Mucosa of descending colon (tissue), 3 donors: ENCODE results near the gene ABCC6. TPM values are rescaled to one million over a fixed set of nuclear protein-coding genes. Genes with fewer than 3 reads are reported as not detected.

Source experiments
- ATAC-seq: fragments of 200-7000 bp; cut with Tn5 transposase; one replicate; pipeline ENCODE4 v1.9.1; 2020; ENCODE audit warnings: mild to moderate bottlenecking, moderate library complexity
- DNase-seq, 3 donors: peaks; one replicate each; pipeline ENCODE4 v3.0.0-alpha.2; 2020
- H3K36me3 ChIP-seq: fragments of 200-600 bp; one replicate; pipeline ENCODE4 v1.8.0; 2021; ENCODE audit warnings: low read depth, mild to moderate bottlenecking
- H3K4me1 ChIP-seq: fragments of 200-600 bp; one replicate; pipeline ENCODE4 v1.8.0; 2021; ENCODE audit warnings: low read depth, mild to moderate bottlenecking
- H3K4me3 ChIP-seq: fragments of 200-600 bp; one replicate; pipeline ENCODE4 v1.8.0; 2021; ENCODE audit warnings: mild to moderate bottlenecking
- H3K9me3 ChIP-seq: fragments of 200-600 bp; one replicate; pipeline ENCODE4 v1.8.0; 2021; ENCODE audit warnings: mild to moderate bottlenecking
- intact Hi-C, 2 donors: fragments of 100-400 bp; cut with DNase I in 1 of 2; cut with micrococcal nuclease in 1 of 2; formaldehyde crosslinking; loops; one replicate each; pipeline versions ENCODE4 v1.11.0 to v1.11.1; 2022; cut with DNase I, micrococcal nuclease
- total RNA-seq, 3 donors: library from RNA; stranded (reverse); fragmentation: NEBNext Ultra II Directional in 2 of 3; extraction: Animal tissue kit (Norgen Biotek cat#: 25700) in 2 of 3; gene quantifications; one replicate each; pipeline versions ENCODE4 v1.2.1 to v1.2.4, GENCODE V29; 2021 to 2023
- TF ChIP-seq, protein P1 (sequence below): fragments of 200-600 bp; IDR thresholded peaks from one replicate; pipeline ENCODE4 v1.8.0; 2022; ENCODE audit warnings: antibody characterized with exemption, mild to moderate bottlenecking
- donor health status: DM: no; HTN: no; CAD: no; lungs with moderate emphysema.
- donor health status: DM: no; HTN: no; CAD: no.
- donor health status: DM: no; HTN: yes; CAD: no.

Gene ABCC6
- total RNA-seq, 3 donors from 2014 or later, result 12.2 to 34.3 (median 26.4) TPM

DNA sequence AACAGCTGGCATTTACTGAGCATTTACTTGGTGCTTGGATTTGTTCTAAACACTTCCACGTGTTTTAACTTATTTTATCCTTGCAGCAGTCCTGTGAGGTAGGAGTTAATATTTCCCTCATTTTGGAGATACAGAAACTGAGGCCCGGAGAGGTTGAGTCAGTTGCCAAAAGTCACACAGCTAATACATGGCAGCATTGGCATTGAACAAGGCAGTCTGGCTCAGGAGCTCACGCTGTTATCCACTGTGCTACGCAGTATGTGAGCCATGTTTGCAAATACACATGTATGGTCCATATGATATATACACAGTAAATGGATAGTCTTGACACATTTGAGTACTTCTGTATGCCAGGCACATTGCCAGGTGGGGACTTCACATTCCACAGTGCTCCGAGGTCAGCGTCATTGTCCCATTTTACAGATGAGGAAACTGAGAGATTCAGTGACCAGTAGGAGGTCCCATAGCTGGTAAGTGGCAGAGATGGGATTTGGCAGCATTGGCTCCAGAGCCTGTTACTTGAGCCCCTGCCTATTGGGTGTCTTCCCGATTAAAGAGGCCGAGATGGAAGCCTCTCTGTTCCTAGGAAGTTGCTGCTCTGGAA lies 110.7 kb downstream of the ABCC6 start:
- no peak for ATAC-seq

DNA sequence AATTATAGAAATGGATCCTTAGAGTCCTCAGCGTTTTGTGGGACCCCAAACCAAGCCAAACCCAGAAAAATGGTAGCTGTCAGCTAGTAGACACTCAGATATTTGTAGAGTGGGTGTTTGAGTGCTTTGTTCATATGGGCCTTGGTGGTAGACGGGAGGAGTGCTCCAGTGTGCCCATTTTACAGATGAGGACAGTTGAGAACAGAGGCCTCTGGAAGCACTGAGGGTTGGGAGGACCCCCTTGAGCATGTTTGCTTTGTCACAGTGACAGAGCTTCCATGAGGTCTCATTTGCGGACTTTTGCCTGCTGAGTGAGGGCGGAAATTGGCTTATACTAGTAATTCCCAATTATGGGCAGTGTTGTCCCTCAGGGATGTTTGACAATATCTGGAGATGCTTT lies 111.7 kb downstream of the ABCC6 start:
- intact Hi-C loops, result no loop called here
- DNase-seq, result no peak
- no peak for ATAC-seq
- Histone ChIP-seq H3K36me3 (peaks cover 3% of the 10 kb centered on the region), H3K9me3 (no peaks in the 10 kb centered on the region), H3K4me3 (no peak overlapping the region), H3K4me1 (no peaks in the 10 kb centered on the region)
- TF ChIP-seq, protein P1, sequence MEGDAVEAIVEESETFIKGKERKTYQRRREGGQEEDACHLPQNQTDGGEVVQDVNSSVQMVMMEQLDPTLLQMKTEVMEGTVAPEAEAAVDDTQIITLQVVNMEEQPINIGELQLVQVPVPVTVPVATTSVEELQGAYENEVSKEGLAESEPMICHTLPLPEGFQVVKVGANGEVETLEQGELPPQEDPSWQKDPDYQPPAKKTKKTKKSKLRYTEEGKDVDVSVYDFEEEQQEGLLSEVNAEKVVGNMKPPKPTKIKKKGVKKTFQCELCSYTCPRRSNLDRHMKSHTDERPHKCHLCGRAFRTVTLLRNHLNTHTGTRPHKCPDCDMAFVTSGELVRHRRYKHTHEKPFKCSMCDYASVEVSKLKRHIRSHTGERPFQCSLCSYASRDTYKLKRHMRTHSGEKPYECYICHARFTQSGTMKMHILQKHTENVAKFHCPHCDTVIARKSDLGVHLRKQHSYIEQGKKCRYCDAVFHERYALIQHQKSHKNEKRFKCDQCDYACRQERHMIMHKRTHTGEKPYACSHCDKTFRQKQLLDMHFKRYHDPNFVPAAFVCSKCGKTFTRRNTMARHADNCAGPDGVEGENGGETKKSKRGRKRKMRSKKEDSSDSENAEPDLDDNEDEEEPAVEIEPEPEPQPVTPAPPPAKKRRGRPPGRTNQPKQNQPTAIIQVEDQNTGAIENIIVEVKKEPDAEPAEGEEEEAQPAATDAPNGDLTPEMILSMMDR, result no peak

More for the DNA sequence above, 110.7 kb downstream of the ABCC6 start:
- Histone ChIP-seq H3K9me3 (no peaks in the 10 kb centered on the region), H3K4me3 (no peak overlapping the region), H3K4me1 (no peaks in the 10 kb centered on the region), H3K36me3 (peaks cover 3% of the 10 kb centered on the region)
- no peak for DNase-seq
- TF ChIP-seq, protein P1, result no peak
- intact Hi-C loops, result no loop called here

DNA sequence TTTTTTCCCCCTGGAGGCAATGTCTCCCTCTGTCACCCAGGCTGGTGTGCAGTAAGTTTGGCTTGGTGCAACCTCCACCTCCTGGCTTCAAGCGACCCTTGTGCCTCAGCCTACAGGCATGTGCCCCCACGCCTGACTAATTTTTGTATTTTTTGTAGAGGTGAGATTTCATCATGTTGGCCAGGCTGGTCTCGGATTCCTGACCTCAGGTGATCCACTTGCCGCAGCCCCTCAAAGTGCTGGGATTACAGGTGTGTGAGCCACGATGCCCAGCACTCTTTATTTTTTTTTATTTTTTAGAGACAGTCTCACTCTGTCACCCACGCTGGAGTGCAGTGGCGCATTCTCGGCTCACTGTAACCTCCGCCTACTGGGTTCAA lies 113.2 kb downstream of the ABCC6 start:
- peaks cover 3% of the 10 kb centered on the region for H3K36me3 ChIP-seq
- no peak for ATAC-seq
- intact Hi-C loops, result no loop called here
- TF ChIP-seq, protein P1, result no peak
- no peak overlapping the region for H3K4me3 ChIP-seq
- no peaks in the 10 kb centered on the region for H3K9me3 ChIP-seq
- H3K4me1 ChIP-seq, result no peaks in the 10 kb centered on the region
- no peak for DNase-seq

DNA sequence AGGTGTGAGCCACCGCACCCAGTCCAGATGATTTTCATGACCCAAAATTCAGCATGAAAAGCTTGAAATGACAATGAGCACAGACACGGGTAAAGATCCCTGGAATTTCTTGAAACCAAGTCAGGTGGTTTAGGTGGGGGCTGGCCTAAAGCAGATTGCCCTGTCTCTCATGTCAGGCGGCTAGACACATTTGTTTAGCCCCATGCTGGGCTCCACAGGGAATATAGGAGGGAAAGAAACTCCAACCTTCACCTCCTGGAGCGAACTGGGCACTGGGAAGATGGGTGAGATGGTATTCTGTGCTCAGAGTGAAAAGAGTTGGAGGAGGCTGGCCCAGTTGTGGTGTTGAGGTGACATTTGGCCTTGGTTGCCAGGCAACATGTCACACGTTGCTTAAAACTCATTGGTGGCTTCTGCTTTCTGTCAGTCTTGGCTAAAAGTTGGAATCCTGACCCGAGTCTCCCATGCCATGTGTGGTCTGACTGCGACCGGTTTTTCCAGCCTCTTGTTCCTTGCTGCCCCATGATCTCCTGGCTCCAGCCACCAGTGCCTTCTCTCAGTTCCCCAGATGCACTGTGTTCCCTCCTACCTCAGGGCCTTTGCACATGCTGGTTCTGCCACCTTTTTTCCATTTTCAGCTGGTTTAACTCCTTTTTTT lies 113.7 kb downstream of the ABCC6 start:
- no peaks in the 10 kb centered on the region for H3K9me3 ChIP-seq
- TF ChIP-seq, protein P1, result no peak
- H3K4me3 ChIP-seq, result no peak overlapping the region
- ATAC-seq (no peak), DNase-seq (no peak)
- intact Hi-C loops, result no loop called here
- H3K4me1 ChIP-seq, result no peaks in the 10 kb centered on the region
- peaks cover 3% of the 10 kb centered on the region for H3K36me3 ChIP-seq

- H3K9me3 ChIP-seq, result no peaks in the 10 kb centered on the region
- intact Hi-C loops, result no loop called here
These were observed 114.5 kb downstream of the ABCC6 start for GRCh38 chr16:16108759-16109158.

More at GRCh38 chr16:16108759-16109158, 114.5 kb downstream of the ABCC6 start:
- ATAC-seq (no peak), DNase-seq (no peak)
- Histone ChIP-seq H3K36me3 (peaks cover 3% of the 10 kb centered on the region), H3K4me1 (no peaks in the 10 kb centered on the region), H3K4me3 (no peak overlapping the region)
- TF ChIP-seq, protein P1, result no peak
